Measurements from ENCODE around the gene CES4A. TPM values are rescaled to one million over a fixed set of nuclear protein-coding genes. Genes with fewer than 3 reads are reported as not detected.

Gene CES4A
- total RNA-seq, 1 experiment from 2014 or later, result 5.1 TPM

GRCh38 chr16:66976746-66977145 lies 11.6 kb upstream of the CES4A start:
- intact Hi-C loops (cut with micrococcal nuclease), result loop anchor here (1.0 to 2.0 kb wide), 5 partner anchors 22 to 208 kb away; no protein-coding TSS in a partner anchor
- no peak for DNase-seq (ENCODE audit: unreplicated experiment)
- Mint-ChIP-seq H3K9me3 (ENCODE audit: unreplicated experiment) (no peaks in the 10 kb centered on the region), H3K27me3 (ENCODE audit: insufficient read depth, unreplicated experiment) (no peaks in the 10 kb centered on the region), H3K4me1 (ENCODE audit: insufficient read depth, unreplicated experiment) (peaks cover 5% of the 10 kb centered on the region), H3K36me3 (ENCODE audit: insufficient read depth, unreplicated experiment) (no peaks in the 10 kb centered on the region), H3K27ac (ENCODE audit: low read depth, unreplicated experiment) (no peak overlapping the region), H3K4me3 (ENCODE audit: unreplicated experiment) (no peak overlapping the region)
- ChIA-PET POLR2A (interaction anchor here (0.6 to 0.7 kb wide), 2 partner anchors 182 to 868 kb away, joined by 3 read pairs; no protein-coding TSS in a partner anchor), CTCF (interaction anchor here (0.6 to 5.1 kb wide), 24 partner anchors 10 to 444 kb away, joined by 3 to 45 read pairs (median 4); partner anchors contain the start of genes CES3 and CES4A)
- no TSS peak for BruUV-seq (replicated peaks)
- TF ChIP-seq, protein P1, sequence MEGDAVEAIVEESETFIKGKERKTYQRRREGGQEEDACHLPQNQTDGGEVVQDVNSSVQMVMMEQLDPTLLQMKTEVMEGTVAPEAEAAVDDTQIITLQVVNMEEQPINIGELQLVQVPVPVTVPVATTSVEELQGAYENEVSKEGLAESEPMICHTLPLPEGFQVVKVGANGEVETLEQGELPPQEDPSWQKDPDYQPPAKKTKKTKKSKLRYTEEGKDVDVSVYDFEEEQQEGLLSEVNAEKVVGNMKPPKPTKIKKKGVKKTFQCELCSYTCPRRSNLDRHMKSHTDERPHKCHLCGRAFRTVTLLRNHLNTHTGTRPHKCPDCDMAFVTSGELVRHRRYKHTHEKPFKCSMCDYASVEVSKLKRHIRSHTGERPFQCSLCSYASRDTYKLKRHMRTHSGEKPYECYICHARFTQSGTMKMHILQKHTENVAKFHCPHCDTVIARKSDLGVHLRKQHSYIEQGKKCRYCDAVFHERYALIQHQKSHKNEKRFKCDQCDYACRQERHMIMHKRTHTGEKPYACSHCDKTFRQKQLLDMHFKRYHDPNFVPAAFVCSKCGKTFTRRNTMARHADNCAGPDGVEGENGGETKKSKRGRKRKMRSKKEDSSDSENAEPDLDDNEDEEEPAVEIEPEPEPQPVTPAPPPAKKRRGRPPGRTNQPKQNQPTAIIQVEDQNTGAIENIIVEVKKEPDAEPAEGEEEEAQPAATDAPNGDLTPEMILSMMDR (IDR thresholded peaks at IDR 0.05; ENCODE audit: unreplicated experiment), result no peak

GRCh38 chr16:66977341-66978113 lies 10.9 kb upstream of the CES4A start:
- intact Hi-C loops (cut with micrococcal nuclease), result loop anchor here (1.0 to 2.0 kb wide), 5 partner anchors 23 to 207 kb away; no protein-coding TSS in a partner anchor
- H3K4me3 Mint-ChIP-seq (ENCODE audit: unreplicated experiment), result no peak overlapping the region

DNA sequence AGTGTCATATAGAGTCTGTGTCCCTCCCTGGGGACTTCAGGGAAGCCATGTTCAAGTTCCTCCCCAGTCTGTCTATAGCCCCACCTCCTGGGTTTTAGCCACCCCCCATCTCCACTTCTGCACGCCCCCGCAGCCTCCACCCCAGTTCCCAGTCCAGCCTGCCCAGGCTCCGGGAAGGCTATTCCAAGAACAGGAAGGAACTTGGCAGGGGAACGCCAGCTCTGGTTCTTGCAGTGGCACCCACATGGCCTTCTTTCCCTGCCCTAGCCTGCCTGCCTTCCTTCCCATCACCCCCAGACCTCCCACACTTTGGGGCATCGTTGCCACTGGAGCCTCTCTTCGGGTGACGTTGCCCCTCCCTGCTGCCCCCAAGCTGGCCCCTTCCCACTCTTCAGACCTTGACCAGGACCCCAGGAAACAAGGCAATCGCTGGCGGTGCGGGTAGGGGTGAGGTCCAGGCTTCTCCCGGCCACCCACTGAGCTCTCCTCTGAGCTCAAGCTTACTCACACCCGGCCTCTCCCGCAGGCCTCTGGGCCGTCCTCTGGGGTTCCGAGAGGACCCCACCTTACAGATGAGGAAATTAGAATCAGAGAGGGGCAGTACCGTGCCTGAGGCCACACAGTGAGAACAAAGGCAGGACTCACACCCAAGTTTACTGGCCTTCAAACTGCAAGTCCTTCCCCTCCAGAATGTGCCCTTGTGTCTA lies 9.2 kb upstream of the CES4A start:
- ChIA-PET CTCF (interaction anchor here (0.6 to 5.1 kb wide), 16 partner anchors 10 to 463 kb away, joined by 3 to 45 read pairs (median 5); partner anchors contain the start of gene CES3), POLR2A (interaction anchor here (0.8 to 1.2 kb wide), 2 partner anchors 51 to 219 kb away, joined by 3 read pairs; no protein-coding TSS in a partner anchor)
- peak; percentile 71 for DNase-seq (ENCODE audit: unreplicated experiment)
- H3K36me3 Mint-ChIP-seq (ENCODE audit: insufficient read depth, unreplicated experiment), result no peaks in the 10 kb centered on the region
- TF ChIP-seq, protein P1 (IDR thresholded peaks at IDR 0.05; ENCODE audit: unreplicated experiment), result no peak
- no peaks in the 10 kb centered on the region for H3K9me3 Mint-ChIP-seq (ENCODE audit: unreplicated experiment)
- no peaks in the 10 kb centered on the region for H3K27me3 Mint-ChIP-seq (ENCODE audit: insufficient read depth, unreplicated experiment)
- no peak overlapping the region for H3K4me3 Mint-ChIP-seq (ENCODE audit: unreplicated experiment)
- peak overlapping the region; percentile 46 for H3K27ac Mint-ChIP-seq (ENCODE audit: low read depth, unreplicated experiment)
- no TSS peak for BruUV-seq (replicated peaks)
- H3K4me1 Mint-ChIP-seq (ENCODE audit: insufficient read depth, unreplicated experiment), result peaks cover 5% of the 10 kb centered on the region
- intact Hi-C loops (cut with micrococcal nuclease), result no loop called here

More at GRCh38 chr16:66977341-66978113, 10.9 kb upstream of the CES4A start:
- DNase-seq (ENCODE audit: unreplicated experiment), result peak; percentile 84
- ChIA-PET POLR2A (interaction anchor here (0.7 kb wide), 2 partner anchors 30 to 464 kb away, joined by 3 to 4 read pairs; no protein-coding TSS in a partner anchor), CTCF (interaction anchor here (0.5 to 5.1 kb wide), 48 partner anchors 8 to 505 kb away, joined by 3 to 45 read pairs (median 4); partner anchors contain the start of genes CES3 and CES4A)
- H3K4me1 Mint-ChIP-seq (ENCODE audit: insufficient read depth, unreplicated experiment), result peaks cover 5% of the 10 kb centered on the region
- BruUV-seq (replicated peaks), result no TSS peak
- no peak overlapping the region for H3K27ac Mint-ChIP-seq (ENCODE audit: low read depth, unreplicated experiment)
- no peaks in the 10 kb centered on the region for H3K9me3 Mint-ChIP-seq (ENCODE audit: unreplicated experiment)
- no peaks in the 10 kb centered on the region for H3K36me3 Mint-ChIP-seq (ENCODE audit: insufficient read depth, unreplicated experiment)
- H3K27me3 Mint-ChIP-seq (ENCODE audit: insufficient read depth, unreplicated experiment), result no peaks in the 10 kb centered on the region
- TF ChIP-seq, protein P1 (IDR thresholded peaks at IDR 0.05; ENCODE audit: unreplicated experiment), result peak; percentile 97
